HCT116 (cell line): ENCODE measurements around the gene COPG2. TPM values are rescaled to one million over a fixed set of nuclear protein-coding genes. Genes with fewer than 3 reads are reported as not detected.

ENCODE experiments used
- ATAC-seq: fragments of 200-7000 bp; cut with Tn5 transposase; 2 replicates; pipeline ENCODE4 v1.9.1; 2020; ENCODE audit warnings: mild to moderate bottlenecking, moderate library complexity
- BruUV-seq: library from RNA; stranded (reverse); fragments of 400-500 nt; replicated peaks from 2 replicates; lab custom pipeline; 2021; lab: Mats Ljungman, UMichigan
- CTCF ChIA-PET: fragments of 300-600 bp; sonication (Branson Sonifier 250); formaldehyde crosslinking; loops from one replicate; lab custom pipeline; 2021; ENCODE audit warnings: antibody characterized with exemption; lab: Charles Lee
- POLR2A ChIA-PET: fragments of 300-600, 350-600 bp; sonication (Branson Sonifier 250); formaldehyde crosslinking; loops from one replicate; lab custom pipeline; 2021; ENCODE audit warnings: antibody characterized with exemption; lab: Charles Lee
- RAD21 ChIA-PET, 2 experiments: fragments of 300-600 bp; sonication (Branson Sonifier 250); formaldehyde crosslinking; loops; one replicate each; lab custom pipeline; 2023; ENCODE audit warnings: low total read pairs in 2 of 2; ENCODE audit not compliant: uncharacterized antibody in 2 of 2, unreplicated experiment in 2 of 2, low non-redundant PET in 1 of 2; lab: Charles Lee
- DNase-seq: peaks from one replicate; pipeline ENCODE4 v3.0.0-alpha.2; 2010; ENCODE audit warnings: low read depth, low spot score
- H2AFZ ChIP-seq: fragments of 200-600 bp; shearing (Covaris generic), sonication (generic); 2 replicates; pipeline ENCODE4 v1.6.1; 2017; ENCODE audit warnings: low read depth, mixed run types, mixed read lengths, antibody characterized with exemption, low read length; ENCODE audit not compliant: poor library complexity, severe bottlenecking
- H3K27ac ChIP-seq: 2 replicates; pipeline ENCODE4 v1.5.1; 2012; ENCODE audit warnings: low read depth, low read length
- H3K27me3 ChIP-seq: fragments of 200-600 bp; sonication (generic); 2 replicates; pipeline ENCODE4 v1.6.1; 2016; ENCODE audit warnings: mixed run types, low read length, mixed read lengths; ENCODE audit not compliant: insufficient read depth
- H3K36me3 ChIP-seq, 2 experiments: fragments of 200-500 bp in 1 of 2; fragments of 200-600 bp in 1 of 2; sonication (Bioruptor generic) in 1 of 2; sonication (generic) in 1 of 2; 2 replicates each; pipeline versions ENCODE4 v1.5.1 to v1.6.1; 2014 to 2016; ENCODE audit warnings: low read length in 2 of 2, inconsistent platforms in 1 of 2, mixed read lengths in 1 of 2, mixed run types in 1 of 2; ENCODE audit not compliant: insufficient read depth in 2 of 2, control insufficient read depth in 1 of 2
- H3K4me1 ChIP-seq, 2 experiments: fragments of 200-600 bp in 1 of 2; sonication (generic) in 1 of 2; 2 replicates each; pipeline versions ENCODE4 v1.5.1 to v1.6.1; 2012 to 2017; ENCODE audit warnings: low read length in 2 of 2, inconsistent platforms in 1 of 2, mild to moderate bottlenecking in 1 of 2, mixed read lengths in 1 of 2, mixed run types in 1 of 2, moderate library complexity in 1 of 2; ENCODE audit not compliant: insufficient read depth in 2 of 2, control insufficient read depth in 1 of 2
- H3K4me2 ChIP-seq: fragments of 200-600 bp; sonication (generic); 2 replicates; pipeline ENCODE4 v1.6.1; 2017; ENCODE audit warnings: mixed run types, low read length, mixed read lengths
- H3K4me3 ChIP-seq, 2 experiments: fragments of 200-600 bp in 1 of 2; sonication (generic) in 1 of 2; replicated peaks in 1 of 2; 2 replicates each; pipeline ENCODE4 v1.5.1; 2011 to 2016; ENCODE audit warnings: low read length in 2 of 2, control low read depth in 1 of 2, low read depth in 1 of 2, mild to moderate bottlenecking in 1 of 2, mixed read lengths in 1 of 2, mixed run types in 1 of 2
- H3K79me2 ChIP-seq: fragments of 200-600 bp; sonication (generic); 2 replicates; pipeline ENCODE4 v1.6.1; 2017; ENCODE audit warnings: mild to moderate bottlenecking, mixed run types, low read length, moderate library complexity, mixed read lengths; ENCODE audit not compliant: insufficient read depth
- H3K9ac ChIP-seq: fragments of 200-600 bp; sonication (generic); 2 replicates; pipeline ENCODE4 v1.6.1; 2016; ENCODE audit warnings: low read length, mixed read lengths
- H3K9me2 ChIP-seq: fragments of 200-600 bp; sonication (generic), shearing (Covaris generic); 2 replicates; pipeline ENCODE4 v1.6.1; 2017; ENCODE audit warnings: mixed run types, mild to moderate bottlenecking, moderate library complexity; ENCODE audit not compliant: insufficient read depth
- H3K9me3 ChIP-seq, 2 experiments: fragments of 200-500 bp in 1 of 2; fragments of 200-600 bp in 1 of 2; sonication (Bioruptor generic) in 1 of 2; sonication (generic) in 1 of 2; 2 replicates each; pipeline ENCODE4 v1.6.1; 2014 to 2017; ENCODE audit warnings: low read length in 2 of 2, mixed read lengths in 2 of 2, inconsistent platforms in 1 of 2, low read depth in 1 of 2, mild to moderate bottlenecking in 1 of 2, mixed run types in 1 of 2, moderate library complexity in 1 of 2; ENCODE audit not compliant: control insufficient read depth in 1 of 2, insufficient read depth in 1 of 2
- H4K20me1 ChIP-seq: fragments of 200-600 bp; sonication (generic), shearing (Covaris generic); 2 replicates; pipeline ENCODE4 v1.6.1; 2017; ENCODE audit warnings: mixed run types, mild to moderate bottlenecking, moderate library complexity; ENCODE audit not compliant: insufficient read depth
- CBX3 ChIP-seq: IDR thresholded peaks from 2 replicates; pipeline ENCODE4 v1.6.1; 2012; ENCODE audit warnings: low read depth
- CEBPB ChIP-seq: IDR thresholded peaks from 2 replicates; pipeline ENCODE4 v1.6.1; 2012; ENCODE audit warnings: low read depth
- ELF1 ChIP-seq: IDR thresholded peaks from 2 replicates; pipeline ENCODE4 v1.6.1; 2012; ENCODE audit warnings: low read depth, borderline replicate concordance
- EZH2 ChIP-seq: fragments of 200-600 bp; sonication (generic); IDR thresholded peaks from 2 replicates; pipeline ENCODE4 v1.6.1; 2017; ENCODE audit warnings: antibody characterized with exemption, mixed run types
- EZH2phosphoT487 ChIP-seq: fragments of 200-600 bp; IDR thresholded peaks from 2 replicates; pipeline ENCODE4 v1.6.1; 2018; ENCODE audit warnings: antibody characterized with exemption, borderline replicate concordance
- FOSL1 ChIP-seq: IDR thresholded peaks from 2 replicates; pipeline ENCODE4 v1.6.1; 2012; ENCODE audit warnings: low read depth
- JUND ChIP-seq: IDR thresholded peaks from 2 replicates; pipeline ENCODE4 v1.6.1; 2012
- POLR2AphosphoS5 ChIP-seq: IDR thresholded peaks from 2 replicates; pipeline ENCODE4 v1.6.1; 2011; ENCODE audit warnings: mild to moderate bottlenecking, low read depth, low read length, moderate library complexity
- RAD21 ChIP-seq: IDR thresholded peaks from 2 replicates; pipeline ENCODE4 v1.6.1; 2012; ENCODE audit warnings: low read depth, mild to moderate bottlenecking
- SP1 ChIP-seq: IDR thresholded peaks from 2 replicates; pipeline ENCODE4 v1.6.1; 2012; ENCODE audit warnings: low read depth
- SRF ChIP-seq: IDR thresholded peaks from 2 replicates; pipeline ENCODE4 v1.6.1; 2012; ENCODE audit warnings: low read depth
- TCF7L2 ChIP-seq: IDR thresholded peaks from 2 replicates; pipeline ENCODE4 v1.7.0; 2011; ENCODE audit warnings: borderline replicate concordance, inconsistent platforms; ENCODE audit not compliant: insufficient read depth, insufficient read length; ENCODE audit errors: extremely low read depth
- ZNF274 ChIP-seq: fragments of 200-500 bp; sonication (Bioruptor generic); IDR thresholded peaks from 2 replicates; pipeline ENCODE4 v1.6.1; 2014; ENCODE audit warnings: mild to moderate bottlenecking, low read depth, low read length, inconsistent platforms
- intact Hi-C: fragments of 100-400 bp; cut with micrococcal nuclease; formaldehyde crosslinking; loops from 2 replicates; pipeline ENCODE4 v1.10.0; 2022
- total RNA-seq: library from RNA; stranded (reverse); gene quantifications from one replicate; pipeline ENCODE4 v1.2.1, GENCODE V29; 2021; ENCODE audit not compliant: unreplicated experiment
- TF ChIP-seq, protein P1 (sequence below): IDR thresholded peaks from 2 replicates; pipeline ENCODE4 v1.6.1; 2012
- TF ChIP-seq, protein P2 (sequence below): IDR thresholded peaks from 2 replicates; pipeline ENCODE4 v1.6.1; 2011; ENCODE audit warnings: mild to moderate bottlenecking, low read length, moderate library complexity; ENCODE audit not compliant: insufficient replicate concordance; ENCODE audit errors: extremely low read depth
- TF ChIP-seq, protein P3 (sequence below): IDR thresholded peaks from 2 replicates; pipeline ENCODE4 v1.6.1; 2012; ENCODE audit warnings: low read depth

The COPG2 gene
- total RNA-seq, 1 experiment from 2014 or later = 31.0 TPM

DNA sequence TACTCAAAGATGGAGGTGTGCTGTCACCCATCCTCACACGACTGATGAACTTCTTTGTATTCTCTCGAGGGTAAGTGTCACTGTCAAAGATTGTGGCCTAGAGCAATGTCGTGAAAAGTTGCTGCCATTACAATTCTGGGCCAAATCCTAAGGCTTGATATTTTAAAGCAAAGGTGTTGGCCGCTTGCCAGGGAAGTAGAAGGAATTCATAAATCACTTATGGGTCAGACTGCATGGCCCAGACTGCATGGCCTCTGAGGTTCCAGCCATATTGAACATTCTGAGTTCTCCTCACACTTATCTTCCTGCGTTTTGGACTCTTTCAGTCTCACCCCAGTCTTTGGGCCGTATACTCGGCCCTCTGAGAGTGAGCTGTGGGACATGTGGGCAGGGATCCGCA is 168.1 kb downstream of the COPG2 start:
- POLR2A ChIA-PET = no interaction called here
- BruUV-seq = no TSS peak
- Histone ChIP-seq H3K27me3 (no peaks in the 10 kb centered on the region), H3K79me2 (no peaks in the 10 kb centered on the region), H3K27ac (no peak overlapping the region), H2AFZ (no peak overlapping the region), H3K4me2 (no peak overlapping the region), H3K36me3 (peaks cover 0 to 7% of the 10 kb centered on the region in 2 experiments; a peak in 3 of 4 replicates), H3K9ac (no peak overlapping the region), H3K9me3 (no peaks in the 10 kb centered on the region), H3K4me3 (no peak overlapping the region), H3K4me1 (no peaks in the 10 kb centered on the region), H4K20me1 (no peaks in the 10 kb centered on the region), H3K9me2 (no peaks in the 10 kb centered on the region)
- intact Hi-C loops = no loop called here
- RAD21 ChIA-PET = no interaction called here
- no peak for TF ChIP-seq CEBPB
- no peak for TF ChIP-seq SP1
- no peak for TF ChIP-seq FOSL1
- TF ChIP-seq, protein P1, sequence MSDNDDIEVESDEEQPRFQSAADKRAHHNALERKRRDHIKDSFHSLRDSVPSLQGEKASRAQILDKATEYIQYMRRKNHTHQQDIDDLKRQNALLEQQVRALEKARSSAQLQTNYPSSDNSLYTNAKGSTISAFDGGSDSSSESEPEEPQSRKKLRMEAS = no peak
- TF ChIP-seq, protein P2, sequence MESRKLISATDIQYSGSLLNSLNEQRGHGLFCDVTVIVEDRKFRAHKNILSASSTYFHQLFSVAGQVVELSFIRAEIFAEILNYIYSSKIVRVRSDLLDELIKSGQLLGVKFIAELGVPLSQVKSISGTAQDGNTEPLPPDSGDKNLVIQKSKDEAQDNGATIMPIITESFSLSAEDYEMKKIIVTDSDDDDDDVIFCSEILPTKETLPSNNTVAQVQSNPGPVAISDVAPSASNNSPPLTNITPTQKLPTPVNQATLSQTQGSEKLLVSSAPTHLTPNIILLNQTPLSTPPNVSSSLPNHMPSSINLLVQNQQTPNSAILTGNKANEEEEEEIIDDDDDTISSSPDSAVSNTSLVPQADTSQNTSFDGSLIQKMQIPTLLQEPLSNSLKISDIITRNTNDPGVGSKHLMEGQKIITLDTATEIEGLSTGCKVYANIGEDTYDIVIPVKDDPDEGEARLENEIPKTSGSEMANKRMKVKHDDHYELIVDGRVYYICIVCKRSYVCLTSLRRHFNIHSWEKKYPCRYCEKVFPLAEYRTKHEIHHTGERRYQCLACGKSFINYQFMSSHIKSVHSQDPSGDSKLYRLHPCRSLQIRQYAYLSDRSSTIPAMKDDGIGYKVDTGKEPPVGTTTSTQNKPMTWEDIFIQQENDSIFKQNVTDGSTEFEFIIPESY = no peak
- TF ChIP-seq CBX3 = no peak
- TF ChIP-seq EZH2 = no peak
- no peak for TF ChIP-seq JUND
- CTCF ChIA-PET = no interaction called here
- DNase-seq = no peak
- no peak for ATAC-seq

DNA sequence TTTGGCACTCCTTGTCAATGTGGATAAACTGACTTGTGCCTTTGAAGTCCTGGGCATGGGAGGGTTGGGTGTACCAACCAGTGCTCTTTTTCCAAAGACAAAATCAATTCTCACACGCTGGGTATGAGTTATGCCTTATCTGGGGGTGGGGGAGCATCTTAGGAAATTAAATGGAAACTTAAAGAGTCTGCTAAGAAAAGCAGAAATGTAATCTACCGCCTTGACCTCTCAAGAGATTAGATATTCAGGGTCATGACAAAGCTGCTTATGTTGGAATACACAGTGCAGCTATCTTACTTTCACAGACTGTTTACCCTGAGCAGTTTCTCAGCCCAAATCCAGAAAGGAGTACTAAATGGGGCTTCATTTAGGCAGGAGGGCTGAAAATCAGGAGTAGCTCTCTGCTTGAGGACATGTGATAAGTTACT is 174.1 kb downstream of the COPG2 start:
- intact Hi-C loops = no loop called here
- ATAC-seq = no peak
- Histone ChIP-seq H4K20me1 (no peaks in the 10 kb centered on the region), H3K79me2 (peaks cover 12% of the 10 kb centered on the region), H3K4me3 (no peak overlapping the region), H3K36me3 (no peaks in the 10 kb centered on the region), H3K9me2 (no peaks in the 10 kb centered on the region), H3K4me2 (no peak overlapping the region), H3K27me3 (no peaks in the 10 kb centered on the region), H2AFZ (no peak overlapping the region), H3K9ac (no peak overlapping the region), H3K27ac (no peak overlapping the region), H3K4me1 (no peaks in the 10 kb centered on the region), H3K9me3 (peaks cover 4 to 7% of the 10 kb centered on the region in 2 experiments; a peak in 2 of 4 replicates)
- ChIA-PET RAD21 (no interaction called here), POLR2A (no interaction called here), CTCF (no interaction called here)
- BruUV-seq = no TSS peak
- no peak for DNase-seq
- no peak for TF ChIP-seq ELF1
- TF ChIP-seq JUND = no peak
- TF ChIP-seq, protein P3, sequence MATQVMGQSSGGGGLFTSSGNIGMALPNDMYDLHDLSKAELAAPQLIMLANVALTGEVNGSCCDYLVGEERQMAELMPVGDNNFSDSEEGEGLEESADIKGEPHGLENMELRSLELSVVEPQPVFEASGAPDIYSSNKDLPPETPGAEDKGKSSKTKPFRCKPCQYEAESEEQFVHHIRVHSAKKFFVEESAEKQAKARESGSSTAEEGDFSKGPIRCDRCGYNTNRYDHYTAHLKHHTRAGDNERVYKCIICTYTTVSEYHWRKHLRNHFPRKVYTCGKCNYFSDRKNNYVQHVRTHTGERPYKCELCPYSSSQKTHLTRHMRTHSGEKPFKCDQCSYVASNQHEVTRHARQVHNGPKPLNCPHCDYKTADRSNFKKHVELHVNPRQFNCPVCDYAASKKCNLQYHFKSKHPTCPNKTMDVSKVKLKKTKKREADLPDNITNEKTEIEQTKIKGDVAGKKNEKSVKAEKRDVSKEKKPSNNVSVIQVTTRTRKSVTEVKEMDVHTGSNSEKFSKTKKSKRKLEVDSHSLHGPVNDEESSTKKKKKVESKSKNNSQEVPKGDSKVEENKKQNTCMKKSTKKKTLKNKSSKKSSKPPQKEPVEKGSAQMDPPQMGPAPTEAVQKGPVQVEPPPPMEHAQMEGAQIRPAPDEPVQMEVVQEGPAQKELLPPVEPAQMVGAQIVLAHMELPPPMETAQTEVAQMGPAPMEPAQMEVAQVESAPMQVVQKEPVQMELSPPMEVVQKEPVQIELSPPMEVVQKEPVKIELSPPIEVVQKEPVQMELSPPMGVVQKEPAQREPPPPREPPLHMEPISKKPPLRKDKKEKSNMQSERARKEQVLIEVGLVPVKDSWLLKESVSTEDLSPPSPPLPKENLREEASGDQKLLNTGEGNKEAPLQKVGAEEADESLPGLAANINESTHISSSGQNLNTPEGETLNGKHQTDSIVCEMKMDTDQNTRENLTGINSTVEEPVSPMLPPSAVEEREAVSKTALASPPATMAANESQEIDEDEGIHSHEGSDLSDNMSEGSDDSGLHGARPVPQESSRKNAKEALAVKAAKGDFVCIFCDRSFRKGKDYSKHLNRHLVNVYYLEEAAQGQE = no peak
- TF ChIP-seq ZNF274 = no peak
- no peak for TF ChIP-seq RAD21
- no peak for TF ChIP-seq SRF
- TF ChIP-seq EZH2phosphoT487 = no peak
- TF ChIP-seq, protein P1 = no peak
- TF ChIP-seq CEBPB = no peak
- TF ChIP-seq POLR2AphosphoS5 = no peak
- TF ChIP-seq EZH2 = no peak
- TF ChIP-seq TCF7L2 = no peak
- no peak for TF ChIP-seq SP1
